ENCODE measurements around the gene XRCC4. TPM values are rescaled to one million over a fixed set of nuclear protein-coding genes. Genes with fewer than 3 reads are reported as not detected.

XRCC4 gene
- total and polyA plus RNA-seq, 2 of the 8 experiments (the other 6 are each of a cell fraction or from before 2014, with no cell fraction given), result 3.0 to 8.3 TPM

DNA sequence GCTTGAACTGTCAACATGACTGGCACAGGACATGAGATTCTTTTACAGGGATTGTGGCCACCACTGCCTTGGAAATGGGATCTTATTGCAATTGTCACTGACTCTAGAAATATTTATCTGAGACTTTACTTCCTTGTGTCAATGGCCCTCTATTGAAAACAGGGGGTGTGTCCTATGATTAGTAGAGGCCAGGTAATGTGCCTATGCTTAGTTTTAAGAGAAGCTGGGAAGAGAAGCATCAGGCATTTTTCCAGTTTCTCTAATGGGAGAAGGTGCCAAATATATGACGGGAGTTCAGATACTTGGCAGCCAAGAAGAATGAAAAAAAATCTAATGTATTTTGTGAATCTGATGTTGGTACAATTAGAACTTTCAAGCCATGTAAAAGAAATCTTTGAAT lies 320.3 kb downstream of the XRCC4 start (continued):
- no peak for TF ChIP-seq SUZ12 (IDR thresholded peaks at IDR 0.05; ENCODE audit: low read length)
- no peak for TF ChIP-seq EP300 (IDR thresholded peaks at IDR 0.05; ENCODE audit: borderline replicate concordance in 1 of 2, low read depth in 2 of 2, low read length in 2 of 2)
- no peak for TF ChIP-seq SRF (IDR thresholded peaks at IDR 0.05; ENCODE audit: low read depth, low read length)
- no peak for TF ChIP-seq SP1 (IDR thresholded peaks at IDR 0.05; ENCODE audit: low read depth, low read length)
